KBM-7 (cell line): ENCODE measurements around the gene ANO6.

Experiments used
- DNase-seq: peaks from one replicate; pipeline ENCODE4 v3.0.0-alpha.2; 2015
- in situ Hi-C: fragments of 300-500 bp; cut with MboI; formaldehyde crosslinking; loops from 2 replicates; pipeline ENCODE4 v1.14.3; 2020; ENCODE audit warnings: low sequenced_read_pairs, low pct_unique_long_range_greater_than_20kb, mixed read lengths

The ANO6 gene

GRCh38 chr12:45462506-45462905, 246.6 kb downstream of the ANO6 start:
- no peak for DNase-seq
- in situ Hi-C loops = no loop called here

GRCh38 chr12:45464699-45465098, 248.8 kb downstream of the ANO6 start:
- no peak for DNase-seq

GRCh38 chr12:45468751-45469615, 253.1 kb downstream of the ANO6 start:
- in situ Hi-C loops = no loop called here
- DNase-seq = no peak

More at GRCh38 chr12:45464699-45465098, 248.8 kb downstream of the ANO6 start:
- in situ Hi-C loops = no loop called here

- DNase-seq = no peak
- in situ Hi-C loops = no loop called here
Measured at GRCh38 chr12:45469902-45470301, 254.0 kb downstream of the ANO6 start.

- DNase-seq = no peak
- in situ Hi-C loops = no loop called here
Measured at GRCh38 chr12:45473636-45474035, 257.7 kb downstream of the ANO6 start.

GRCh38 chr12:45475594-45475993, 259.7 kb downstream of the ANO6 start:
- in situ Hi-C loops = no loop called here
- no peak for DNase-seq

GRCh38 chr12:45477526-45477925, 261.6 kb downstream of the ANO6 start:
- DNase-seq = no peak
- in situ Hi-C loops = no loop called here

GRCh38 chr12:45478931-45479330, 263.0 kb downstream of the ANO6 start:
- in situ Hi-C loops = no loop called here
- DNase-seq = no peak

GRCh38 chr12:45481746-45482145, 265.9 kb downstream of the ANO6 start:
- in situ Hi-C loops = no loop called here
- DNase-seq = no peak

- no peak for DNase-seq
- in situ Hi-C loops = no loop called here
Measured at GRCh38 chr12:45483571-45483970, 267.7 kb downstream of the ANO6 start.
